Common myeloid progenitor, CD34-positive (primary cell): Measurements from ENCODE around the gene SPART.
A peak's percentile ranks its signal among the peaks of the same experiment; 100 is the strongest.

Source experiments
- CTCF ChIA-PET: fragments of 350-600 bp; sonication (Branson Sonifier 250); formaldehyde crosslinking; loops from one replicate; lab custom pipeline; 2021; ENCODE audit warnings: antibody characterized with exemption; lab: Charles Lee
- POLR2A ChIA-PET: fragments of 350-600 bp; sonication (Branson Sonifier 250); formaldehyde crosslinking; loops from one replicate; lab custom pipeline; 2021; ENCODE audit warnings: antibody characterized with exemption; lab: Charles Lee
- DNase-seq, 3 donors: peaks; one replicate each; pipeline versions ENCODE4 v3.0.0 to v3.0.0-alpha.2; 2013
- H3K27ac ChIP-seq, 2 experiments: 1 replicate in 1 of 2; 2 replicates in 1 of 2; pipeline ENCODE4 v1.7.0; 2013; ENCODE audit warnings: inconsistent platforms in 2 of 2, low read length in 2 of 2, mild to moderate bottlenecking in 2 of 2, low read depth in 1 of 2, moderate library complexity in 1 of 2; ENCODE audit not compliant: severe bottlenecking in 2 of 2, insufficient read depth in 1 of 2, poor library complexity in 1 of 2
- H3K27me3 ChIP-seq, 5 experiments: replicated peaks in 2 of 5; 1 replicate in 3 of 5; 2 replicates in 2 of 5; pipeline versions ENCODE4 v1.6.1 to v1.7.0; 2013; ENCODE audit warnings: low read length in 4 of 5, mild to moderate bottlenecking in 2 of 5, moderate library complexity in 2 of 5, inconsistent platforms in 1 of 5; ENCODE audit not compliant: insufficient read depth in 5 of 5, control insufficient read depth in 4 of 5
- H3K36me3 ChIP-seq, 4 experiments: 1 replicate in 2 of 4; 2 replicates in 2 of 4; pipeline versions ENCODE4 v1.6.1 to v1.7.0; 2013; ENCODE audit warnings: low read length in 3 of 4, control low read depth in 1 of 4, mild to moderate bottlenecking in 1 of 4; ENCODE audit not compliant: control insufficient read depth in 4 of 4, insufficient read depth in 4 of 4
- H3K4me1 ChIP-seq, 4 experiments: 1 replicate in 3 of 4; 2 replicates in 1 of 4; pipeline versions ENCODE4 v1.6.1 to v1.7.1; 2013; ENCODE audit warnings: low read length in 3 of 4, mild to moderate bottlenecking in 3 of 4, control low read depth in 1 of 4, inconsistent platforms in 1 of 4, moderate library complexity in 1 of 4; ENCODE audit not compliant: control insufficient read depth in 4 of 4, insufficient read depth in 4 of 4; ENCODE audit errors: control extremely low read depth in 1 of 4
- H3K4me3 ChIP-seq, 7 experiments: 1 replicate in 4 of 7; 2 replicates in 3 of 7; pipeline versions ENCODE4 v1.5.1 to v1.7.0; 2013; ENCODE audit warnings: mild to moderate bottlenecking in 7 of 7, low read length in 6 of 7, moderate library complexity in 6 of 7, inconsistent platforms in 2 of 7, low read depth in 2 of 7, control low read depth in 1 of 7; ENCODE audit not compliant: insufficient read depth in 4 of 7, control insufficient read depth in 1 of 7; ENCODE audit errors: extremely low read depth in 1 of 7
- H3K9me3 ChIP-seq, 5 experiments: 1 replicate in 4 of 5; 2 replicates in 1 of 5; pipeline versions ENCODE4 v1.6.1 to v1.7.1; 2013; ENCODE audit warnings: low read length in 4 of 5, mild to moderate bottlenecking in 2 of 5, inconsistent platforms in 1 of 5, low read depth in 1 of 5, moderate library complexity in 1 of 5; ENCODE audit not compliant: control insufficient read depth in 4 of 5, insufficient read depth in 2 of 5; ENCODE audit errors: control extremely low read depth in 1 of 5
- WGBS: methylation state at CpG from one replicate; pipeline ENCODE4 v1.1.5; 2013; ENCODE audit not compliant: insufficient coverage; 5-methylcytosine and 5-hydroxymethylcytosine counted together

Gene SPART

DNA sequence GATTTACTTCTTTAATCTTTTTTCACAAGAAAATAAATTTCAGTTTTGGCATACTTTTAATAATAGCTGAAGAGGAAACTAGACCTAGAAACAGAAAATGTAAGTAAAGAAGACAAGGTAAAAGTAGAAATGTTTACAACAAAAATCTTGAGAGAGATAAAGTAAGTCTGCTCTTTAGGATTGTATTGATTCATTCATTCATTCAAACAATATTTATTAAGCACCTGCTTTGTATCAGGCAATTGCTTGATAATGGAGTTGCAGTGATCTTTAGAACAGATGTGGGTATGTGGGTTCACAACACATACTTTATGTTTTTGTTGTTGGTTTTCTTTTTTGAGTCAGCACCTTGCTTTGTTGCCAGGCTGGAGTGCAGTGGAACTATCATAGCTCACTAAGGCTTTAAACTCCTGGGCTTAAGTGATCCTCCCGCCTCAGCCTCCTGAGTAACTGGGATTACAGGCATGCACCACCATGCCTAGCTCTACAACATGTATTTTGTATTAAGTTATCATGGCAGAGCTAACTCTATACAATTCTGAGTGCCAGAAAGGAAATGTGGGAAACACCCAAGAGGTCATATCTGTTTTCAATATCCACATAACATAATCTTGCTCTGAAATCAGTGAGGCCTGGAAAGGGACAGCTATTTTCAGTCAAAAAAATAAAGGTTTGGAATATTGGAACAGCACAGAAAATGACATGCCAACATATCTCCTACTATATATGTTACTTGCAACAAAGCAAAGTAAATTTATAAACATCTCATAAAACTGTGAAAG is 8.8 kb upstream of the SPART start:
- no peaks in the 10 kb centered on the region for H3K36me3 ChIP-seq
- no peak for DNase-seq
- WGBS: no CpG with 5 or more reads among the region's 1 CpG
- H3K9me3 ChIP-seq: no peaks in the 10 kb centered on the region
- POLR2A ChIA-PET: interaction anchor here (0.7 kb wide), 1 partner anchor 90 kb away, joined by 3 read pairs; no protein-coding TSS in a partner anchor
- no peak overlapping the region for H3K4me3 ChIP-seq
- H3K27me3 ChIP-seq: no peaks in the 10 kb centered on the region
- H3K4me1 ChIP-seq: no peaks in the 10 kb centered on the region
- CTCF ChIA-PET: interaction anchor here (2.0 kb wide), 1 partner anchor 39 kb away, joined by 4 read pairs; no protein-coding TSS in a partner anchor
- H3K27ac ChIP-seq: no peak overlapping the region

DNA sequence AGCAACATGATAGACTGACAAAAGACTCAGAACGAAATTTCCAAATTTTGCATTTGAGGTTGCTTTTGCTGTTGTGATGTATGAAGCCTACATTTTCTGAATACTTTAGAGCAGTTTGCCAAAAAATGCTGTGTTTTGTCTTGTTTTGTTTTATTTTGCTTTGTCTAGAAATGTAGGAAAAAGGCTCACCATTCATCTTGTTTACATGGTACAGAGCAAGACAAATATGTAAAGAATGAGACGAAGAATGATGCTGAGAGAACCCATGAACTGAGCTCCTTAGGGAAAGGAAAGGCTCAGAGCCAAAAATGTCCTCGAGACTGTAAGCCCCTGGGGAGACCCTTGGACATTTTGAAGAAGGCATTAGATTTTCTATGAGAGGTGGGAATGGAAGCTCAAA is 6.8 kb upstream of the SPART start:
- no peak overlapping the region for H3K4me3 ChIP-seq
- 96% methylated on average over 3 of the region's 3 CpGs for WGBS
- CTCF ChIA-PET: no interaction called here

DNA sequence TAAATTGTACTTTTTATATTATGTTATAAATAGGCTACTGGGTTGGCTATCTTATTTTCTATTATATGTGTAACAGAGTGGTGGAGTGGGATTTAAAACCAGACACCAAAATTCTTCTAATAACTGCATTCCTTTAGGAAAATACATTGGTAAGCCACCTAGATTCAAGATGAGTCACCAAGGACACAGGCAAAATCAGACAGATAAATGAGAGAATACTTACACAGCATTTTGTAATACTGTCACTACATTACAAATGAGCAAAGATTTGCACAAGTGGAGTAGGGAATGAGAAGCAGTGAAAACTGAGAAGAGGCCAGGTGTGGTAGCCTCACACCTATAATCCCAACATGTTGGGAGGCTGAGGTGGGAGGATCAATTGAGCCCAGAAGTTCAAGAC is 6.2 kb upstream of the SPART start:
- H3K4me1 ChIP-seq: peaks cover 0 to 1% (median 0%) of the 10 kb centered on the region in 4 experiments
- no peak for DNase-seq
- no peaks in the 10 kb centered on the region for H3K27me3 ChIP-seq
- H3K27ac ChIP-seq: no peak overlapping the region
- no peak overlapping the region for H3K4me3 ChIP-seq
- H3K9me3 ChIP-seq: no peaks in the 10 kb centered on the region
- no peaks in the 10 kb centered on the region for H3K36me3 ChIP-seq
- ChIA-PET POLR2A (no interaction called here), CTCF (no interaction called here)

More for the DNA sequence above, 6.8 kb upstream of the SPART start:
- Histone ChIP-seq H3K4me1 (no peaks in the 10 kb centered on the region), H3K27me3 (no peaks in the 10 kb centered on the region), H3K9me3 (no peaks in the 10 kb centered on the region), H3K36me3 (no peaks in the 10 kb centered on the region), H3K27ac (no peak overlapping the region)
- POLR2A ChIA-PET: no interaction called here
- DNase-seq: no peak

DNA sequence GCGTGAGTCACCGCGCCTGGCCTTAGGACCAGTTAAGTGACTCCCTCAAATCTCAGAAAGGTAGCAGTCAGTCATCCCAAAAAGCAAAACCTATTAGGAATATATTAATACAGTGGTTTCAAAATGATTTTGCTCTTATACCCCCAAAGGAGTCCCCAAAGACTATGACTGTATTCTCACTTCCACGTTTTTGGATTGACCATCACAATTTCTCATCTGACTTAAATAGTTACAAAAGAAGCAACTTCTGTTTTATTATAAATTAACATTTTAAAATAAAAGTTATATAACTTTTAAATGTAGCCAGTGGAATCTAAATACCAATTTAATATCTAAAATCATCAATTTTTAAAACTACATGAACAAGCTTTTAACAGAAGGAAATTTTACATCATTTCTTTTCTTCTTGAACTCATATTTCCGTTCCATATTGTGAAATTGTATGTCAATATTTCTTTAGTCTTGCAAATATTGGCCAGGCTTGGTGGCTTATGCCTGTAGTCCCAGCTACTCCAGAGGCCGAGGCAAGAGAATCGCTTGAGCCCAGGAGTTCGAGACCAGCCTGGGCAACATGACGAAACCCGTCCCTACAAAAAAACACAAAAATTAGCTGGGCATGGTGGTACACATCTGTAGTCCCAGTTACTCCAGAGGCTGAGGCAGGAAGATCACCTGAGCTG is 1.5 kb upstream of the SPART start:
- no peak overlapping the region for H3K27ac ChIP-seq
- WGBS: 100% methylated on average over 4 of the region's 10 CpGs
- ChIA-PET POLR2A (interaction anchor here (1.0 kb wide), 1 partner anchor 48 kb away, joined by 3 read pairs; no protein-coding TSS in a partner anchor), CTCF (interaction anchor here (0.8 to 2.9 kb wide), 13 partner anchors 10 to 635 kb away, joined by 3 to 16 read pairs (median 3); no protein-coding TSS in a partner anchor)
- H3K4me1 ChIP-seq: peaks cover 8 to 27% (median 17%) of the 10 kb centered on the region in 4 experiments
- peaks cover 0 to 2% (median 0%) of the 10 kb centered on the region in 4 experiments for H3K36me3 ChIP-seq
- no peaks in the 10 kb centered on the region for H3K27me3 ChIP-seq
- H3K9me3 ChIP-seq: no peaks in the 10 kb centered on the region
- H3K4me3 ChIP-seq: peak overlapping the region in 1 of 7 experiments; percentile 86
- no peak for DNase-seq

DNA sequence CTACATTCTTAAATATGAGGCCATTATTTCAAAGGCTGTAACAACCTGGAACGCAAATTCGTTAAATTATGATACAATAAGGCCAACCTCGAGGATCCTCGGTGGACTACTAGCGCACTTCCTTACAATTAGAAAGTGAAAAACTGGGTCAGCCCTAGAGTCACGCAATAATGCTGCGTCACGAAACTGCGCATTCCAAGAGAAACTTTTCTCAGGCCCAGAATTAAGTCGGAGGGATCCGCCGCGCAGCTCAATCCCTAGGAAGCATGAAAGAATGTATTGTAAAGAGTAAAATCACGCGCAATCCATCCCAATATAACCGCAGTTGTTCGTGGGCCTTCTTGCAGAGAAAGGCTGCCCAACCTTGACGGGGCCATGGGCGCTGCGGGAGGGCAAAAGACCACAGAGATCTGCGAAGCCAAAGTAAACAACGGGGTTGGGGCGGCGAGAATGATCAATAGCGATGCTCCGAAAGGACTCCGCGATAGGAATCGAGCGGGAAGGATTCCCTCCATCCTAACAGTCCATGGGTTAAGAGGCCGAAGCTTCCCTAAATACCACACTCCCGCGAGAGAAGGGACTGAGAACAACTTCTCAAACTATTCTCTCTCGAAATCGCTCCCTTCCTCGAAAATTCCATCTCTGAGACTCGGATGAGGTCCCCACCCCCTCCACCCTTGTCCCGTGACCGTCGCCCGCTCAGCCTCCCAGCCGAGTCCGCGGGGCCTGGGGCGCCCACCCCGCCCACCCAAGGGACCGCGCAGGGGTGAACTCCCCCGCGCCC is 564 bp downstream of the SPART start:
- no peaks in the 10 kb centered on the region for H3K27me3 ChIP-seq
- ChIA-PET CTCF (interaction anchor here (1.2 to 2.9 kb wide), 7 partner anchors 14 to 390 kb away, joined by 3 to 16 read pairs (median 7); no protein-coding TSS in a partner anchor), POLR2A (no interaction called here)
- peak overlapping the region; percentile 48 to 93 (median 86) for H3K4me3 ChIP-seq
- WGBS: under 1% methylated on average over 27 of the region's 50 CpGs
- H3K36me3 ChIP-seq: peaks cover 0 to 2% (median 0%) of the 10 kb centered on the region in 4 experiments
- H3K4me1 ChIP-seq: peaks cover 8 to 34% (median 19%) of the 10 kb centered on the region in 4 experiments
- H3K27ac ChIP-seq: peak overlapping the region; percentile 98 to 99
- DNase-seq: peak; percentile 86 to 93 (median 92)
- no peaks in the 10 kb centered on the region for H3K9me3 ChIP-seq

DNA sequence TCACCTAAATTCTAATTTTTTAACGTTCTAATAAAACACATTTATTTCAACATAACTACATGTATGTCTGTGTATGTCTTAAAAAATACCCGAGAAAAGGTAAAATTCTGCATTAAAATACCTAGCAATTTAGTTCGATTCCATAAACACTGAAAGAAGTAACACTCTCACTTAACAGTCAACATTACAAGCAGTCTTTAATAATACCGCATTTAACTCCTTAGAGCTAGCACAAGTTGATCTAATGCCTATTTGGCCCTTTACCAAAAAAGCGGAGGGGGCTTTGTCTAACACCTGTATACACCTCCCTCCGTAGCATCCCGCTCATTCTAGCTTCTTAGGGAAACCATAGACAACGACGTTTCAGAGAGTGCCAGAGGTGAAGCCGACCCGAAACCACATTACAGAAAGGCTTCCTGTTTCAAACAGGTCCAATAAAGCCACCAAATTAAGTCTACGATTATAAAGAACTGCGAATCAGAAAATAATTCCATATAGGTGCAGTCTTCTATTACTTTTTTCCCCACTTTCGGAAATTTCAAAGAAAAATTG is 1.2 kb downstream of the SPART start:
- peak; percentile 35 to 75 (median 62) for DNase-seq
- ChIA-PET POLR2A (interaction anchor here (1.5 kb wide), 1 partner anchor 48 kb away, joined by 3 read pairs; the partner anchor contains the start of gene CCDC169), CTCF (no interaction called here)
- WGBS: 3% methylated on average over 11 of the region's 14 CpGs
- Histone ChIP-seq H3K4me3 (peak overlapping the region; percentile 48 to 93 (median 86)), H3K36me3 (peaks cover 0 to 2% (median 0%) of the 10 kb centered on the region in 4 experiments), H3K4me1 (peaks cover 8 to 34% (median 19%) of the 10 kb centered on the region in 4 experiments), H3K27me3 (no peaks in the 10 kb centered on the region), H3K27ac (peak overlapping the region; percentile 98 to 99), H3K9me3 (no peaks in the 10 kb centered on the region)
